Adrenal gland (tissue), 12 donors: ENCODE measurements around the gene TUSC7. TPM values are rescaled to one million over a fixed set of nuclear protein-coding genes. Genes with fewer than 3 reads are reported as not detected.

Source experiments
- DNase-seq, 7 donors: peaks; one replicate each; pipeline ENCODE4 v3.0.0-alpha.2; 2019 to 2020
- H3K27ac ChIP-seq, 5 donors: fragments of 200-600 bp; sonication (generic) in 4 of 5; 1 replicate in 3 of 5; 2 replicates in 2 of 5; pipeline versions ENCODE4 v1.5.1 to v1.8.0; 2016 to 2020; ENCODE audit warnings: mild to moderate bottlenecking in 1 of 5
- H3K27me3 ChIP-seq: fragments of 200-600 bp; 2 replicates; pipeline ENCODE4 v1.8.0; 2021
- H3K36me3 ChIP-seq, 2 donors: fragments of 200-600 bp; replicated peaks in 1 of 2; 1 replicate in 1 of 2; 2 replicates in 1 of 2; pipeline versions ENCODE4 v1.5.1 to v1.8.0; 2018 to 2022
- H3K4me1 ChIP-seq, 2 donors: fragments of 200-600 bp; replicated peaks in 1 of 2; 1 replicate in 1 of 2; 2 replicates in 1 of 2; pipeline versions ENCODE4 v1.5.1 to v1.8.0; 2018 to 2021
- H3K4me3 ChIP-seq, 4 donors: fragments of 200-600 bp; sonication (generic) in 3 of 4; one replicate each; pipeline ENCODE4 v1.5.1; 2016 to 2018
- H3K9me3 ChIP-seq, 3 donors: fragments of 200-600 bp; sonication (generic) in 1 of 3; replicated peaks in 1 of 3; 1 replicate in 2 of 3; 2 replicates in 1 of 3; pipeline versions ENCODE4 v1.5.1 to v1.8.0; 2016 to 2021
- CTCF ChIP-seq, 6 experiments: fragments of 450-650 bp in 4 of 6; fragments of 200-600 bp in 2 of 6; sonication (generic) in 1 of 6; IDR thresholded peaks; 1 replicate in 5 of 6; 2 replicates in 1 of 6; pipeline versions ENCODE4 v1.5.1 to v1.8.0; 2016 to 2021; ENCODE audit warnings: antibody characterized with exemption in 6 of 6, mild to moderate bottlenecking in 2 of 6, moderate library complexity in 1 of 6
- POLR2A ChIP-seq, 2 donors: fragments of 450-650 bp; IDR thresholded peaks; one replicate each; pipeline ENCODE4 v1.6.1; 2017; ENCODE audit warnings: antibody characterized with exemption in 2 of 2, mild to moderate bottlenecking in 2 of 2, moderate library complexity in 1 of 2
- WGBS, 4 donors: extraction: QIAGEN DNeasy Blood & Tissue Kit in 2 of 4; methylation state at CpG; one replicate each; pipeline versions ENCODE4 v1.1.5 to v1.1.7; 2013 to 2017; 5-methylcytosine and 5-hydroxymethylcytosine counted together
- intact Hi-C, 2 donors: fragments of 100-400 bp; cut with DNase I; formaldehyde crosslinking; loops; one replicate each; pipeline versions ENCODE4 v1.14.1 to v1.15.0; 2022 to 2023
- polyA plus RNA-seq, 3 donors: library from polyadenylated mRNA; stranded (reverse); fragments of 200-250 nt in 2 of 3; fragments of 350-450 nt in 1 of 3; fragmentation: Illumina TruSeq in 1 of 3; extraction: RNeasy Lipid Tissue Mini Kit (QIAGEN cat#74804) in 1 of 3; gene quantifications; one replicate each; pipeline ENCODE4 v1.2.3, GENCODE V29; 2013 to 2014
- total RNA-seq, 9 donors: library from RNA; depleted of rRNA in 4 of 9; stranded (reverse); fragments of >200 nt in 4 of 9; fragments of 120-200 nt in 1 of 9; fragmentation: NEBNext Ultra II Directional in 1 of 9; extraction: Animal tissue kit (Norgen Biotek cat#: 25700) in 1 of 9; gene quantifications; one replicate each; pipeline versions ENCODE4 v1.1.0 to v1.2.4, GENCODE V29; 2013 to 2023
- donor health status: healthy with polysubstance abuse.
- donor health status: Bipolar disorder and iron deficiency.
- donor health status: DM: yes; HTN: yes; CAD: no.
- donor health status: DM: no; HTN: no; CAD: no.
- donor health status: DM: no; HTN: no; CAD: no.
- donor health status: DM: yes; HTN: yes; CAD: no.

TUSC7 gene
- total and polyA plus RNA-seq, 12 donors = not detected

DNA sequence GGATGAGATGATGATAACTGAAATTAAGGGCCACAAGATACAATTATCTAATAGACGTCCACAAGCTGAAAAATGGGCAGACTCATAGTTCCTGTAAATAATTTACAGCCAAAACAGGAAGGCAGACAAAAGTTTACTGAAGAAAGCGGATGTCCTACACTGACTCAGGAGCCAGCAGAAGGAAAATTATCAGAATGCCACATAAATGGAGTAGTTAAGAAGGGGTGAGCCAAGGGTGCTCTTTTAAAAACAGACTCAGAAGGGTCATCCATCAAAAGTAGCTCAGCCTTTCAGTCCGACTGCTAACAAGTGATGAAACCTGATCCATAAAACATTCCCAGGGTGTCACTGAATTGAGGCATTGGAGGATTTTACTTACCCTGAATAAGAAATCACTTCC lies 39.8 kb downstream of the TUSC7 start:
- 16 to 25% (median 23%) methylated on average over 3 of the region's 3 CpGs for WGBS, 4 donors
- no peak overlapping the region for H3K27ac ChIP-seq
- DNase-seq = no peak
- no peak overlapping the region for H3K4me3 ChIP-seq
- TF ChIP-seq CTCF (IDR thresholded peaks at IDR 0.05) (no peak), POLR2A (IDR thresholded peaks at IDR 0.05) (no peak)
- no peaks in the 10 kb centered on the region for H3K4me1 ChIP-seq
- intact Hi-C loops = no loop called here
- no peaks in the 10 kb centered on the region for H3K36me3 ChIP-seq
- no peaks in the 10 kb centered on the region for H3K9me3 ChIP-seq
- H3K27me3 ChIP-seq = no peaks in the 10 kb centered on the region

DNA sequence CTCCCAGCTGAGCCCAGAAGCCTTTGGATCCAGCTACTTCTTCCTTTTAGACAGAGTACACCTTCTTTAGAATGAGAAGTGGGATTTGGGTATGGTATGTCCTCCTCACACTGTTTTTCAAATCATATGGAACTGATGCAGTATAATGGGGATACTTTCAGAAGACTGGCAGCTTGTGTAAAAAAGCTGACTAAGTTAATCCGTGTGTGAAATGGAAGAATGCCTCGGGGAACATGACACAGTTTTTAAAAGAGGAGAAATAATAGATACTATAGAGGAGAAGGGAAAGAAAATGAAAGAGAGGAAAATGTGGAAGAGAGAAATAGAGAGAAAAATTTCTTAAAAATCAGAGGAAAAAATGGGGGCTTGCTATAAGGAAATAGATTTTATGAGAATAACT lies 47.7 kb downstream of the TUSC7 start:
- intact Hi-C loops = loop anchor here in 1 of 2 donors (10.0 kb wide), 1 partner anchor 623 kb away; no protein-coding TSS in a partner anchor
- H3K36me3 ChIP-seq = no peaks in the 10 kb centered on the region
- peaks cover 0 to 3% of the 10 kb centered on the region in 2 donors for H3K4me1 ChIP-seq
- no peaks in the 10 kb centered on the region for H3K9me3 ChIP-seq
- H3K27ac ChIP-seq = no peak overlapping the region
- no peaks in the 10 kb centered on the region for H3K27me3 ChIP-seq
- TF ChIP-seq CTCF (IDR thresholded peaks at IDR 0.05) = no peak
- no peak for TF ChIP-seq POLR2A (IDR thresholded peaks at IDR 0.05)
- WGBS, 4 donors = 41 to 61% (median 53%) methylated on average over 2 of the region's 2 CpGs
- DNase-seq = no peak
- H3K4me3 ChIP-seq = no peak overlapping the region

- intact Hi-C loops = loop anchor here in 1 of 2 donors (10.0 kb wide), 1 partner anchor 625 kb away; no protein-coding TSS in a partner anchor
- DNase-seq = no peak
- Histone ChIP-seq H3K4me1 (peaks cover 0 to 3% of the 10 kb centered on the region in 2 donors), H3K9me3 (no peaks in the 10 kb centered on the region), H3K4me3 (no peak overlapping the region), H3K27ac (no peak overlapping the region), H3K36me3 (no peaks in the 10 kb centered on the region), H3K27me3 (no peaks in the 10 kb centered on the region)
- TF ChIP-seq CTCF (IDR thresholded peaks at IDR 0.05) = no peak
- TF ChIP-seq POLR2A (IDR thresholded peaks at IDR 0.05) = no peak
- WGBS, 4 donors = 83 to 91% (median 85%) methylated on average over 1 of the region's 1 CpG
Observed at GRCh38 chr3:116759316-116759715, 49.7 kb downstream of the TUSC7 start.
